SK-N-SH treated with all-trans-retinoic acid at 6 μM for 48 hours (cell line): Measurements from ENCODE around the gene SLTM.

Experiments
- CREB5 ChIP-seq: fragments of 250-450 bp; sonication (Bioruptor Pico); IDR thresholded peaks from 2 replicates; pipeline ENCODE4 v1.5.1; 2020; ENCODE audit warnings: low read depth, mild to moderate bottlenecking, moderate library complexity
- CSRNP3 ChIP-seq: fragments of 250-450 bp; sonication (Bioruptor Pico); IDR thresholded peaks from 2 replicates; pipeline ENCODE4 v1.5.1; 2021; ENCODE audit warnings: mild to moderate bottlenecking, moderate library complexity
- GLIS3 ChIP-seq: fragments of 250-450 bp; sonication (Bioruptor Pico); IDR thresholded peaks from 2 replicates; pipeline ENCODE4 v1.5.0; 2020; ENCODE audit warnings: mild to moderate bottlenecking, moderate library complexity
- PPARA ChIP-seq: fragments of 250-450 bp; sonication (Bioruptor Pico); IDR thresholded peaks from 2 replicates; pipeline ENCODE4 v1.5.0; 2020; ENCODE audit warnings: mild to moderate bottlenecking, borderline replicate concordance
- TCF4 ChIP-seq: fragments of 250-450 bp; sonication (Bioruptor Pico); IDR thresholded peaks from 2 replicates; pipeline ENCODE4 v1.8.0; 2021; ENCODE audit warnings: mild to moderate bottlenecking, moderate library complexity, borderline replicate concordance
- ZFP3 ChIP-seq: fragments of 250-450 bp; sonication (Bioruptor Pico); IDR thresholded peaks from 2 replicates; pipeline ENCODE4 v1.5.0; 2020; ENCODE audit warnings: mild to moderate bottlenecking, moderate library complexity
- ZNF565 ChIP-seq: fragments of 450-650 bp; formaldehyde crosslinking; conservative IDR thresholded peaks from 2 replicates; pipeline ENCODE4 v1.5.0; 2020; ENCODE audit warnings: low read depth, mild to moderate bottlenecking, moderate library complexity

GRCh38 chr15:58951388-58952007 is 18.0 kb upstream of the SLTM start:
- TF ChIP-seq PPARA (CRISPR knock-in tag): no peak
- TF ChIP-seq ZFP3 (CRISPR knock-in tag): no peak
- no peak for TF ChIP-seq CREB5 (CRISPR knock-in tag)
- no peak for TF ChIP-seq TCF4 (CRISPR knock-in tag)
- TF ChIP-seq CSRNP3: no peak
- TF ChIP-seq ZNF565 (CRISPR knock-in tag): no peak
- TF ChIP-seq GLIS3 (CRISPR knock-in tag): no peak
